ENCODE results near the gene CASS4. TPM values are rescaled to one million over a fixed set of nuclear protein-coding genes. Genes with fewer than 3 reads are reported as not detected.
"Not testable (repeated sequence)": the region's sequence is repeated elsewhere in the genome, so short reads cannot be mapped to it uniquely, and the experiment has no call there.

The CASS4 gene
- total RNA-seq, 1 donor: under 0.01 TPM

GRCh38 chr20:56403465-56403864 lies 8.6 kb upstream of the CASS4 start:
- H3K4me2 ChIP-seq (ENCODE audit: insufficient read depth, low read length): no peak overlapping the region
- no peaks in the 10 kb centered on the region for H3K4me1 ChIP-seq (ENCODE audit: insufficient read depth, low read length)
- H3K9me3 ChIP-seq (ENCODE audit: low read depth, low read length): no peaks in the 10 kb centered on the region
- H3K79me2 ChIP-seq (ENCODE audit: insufficient read depth, low read length): peaks cover 17% of the 10 kb centered on the region
- no peak overlapping the region for H3K27ac ChIP-seq (ENCODE audit: low read depth, low read length)
- H2AFZ ChIP-seq (ENCODE audit: low read length): no peak overlapping the region
- H3K36me3 ChIP-seq (ENCODE audit: insufficient read depth, low read length): peaks cover 74% of the 10 kb centered on the region
- H4K20me1 ChIP-seq (ENCODE audit: insufficient read depth, low read length): no peaks in the 10 kb centered on the region
- no peaks in the 10 kb centered on the region for H3K27me3 ChIP-seq (ENCODE audit: insufficient read depth, low read length)
- no peak overlapping the region for H3K4me3 ChIP-seq (ENCODE audit: insufficient read depth, low read length)
- TF ChIP-seq CTCF (IDR thresholded peaks at IDR 0.05; ENCODE audit: extremely low read depth, low read depth, low read length): no peak
- DNase-seq (ENCODE audit: insufficient read length, low spot score, missing footprints): no peak

- not testable (repeated sequence) for H4K20me1 ChIP-seq (ENCODE audit: insufficient read depth, low read length); H3K27me3 ChIP-seq (ENCODE audit: insufficient read depth, low read length); H3K27ac ChIP-seq (ENCODE audit: low read depth, low read length); H3K4me2 ChIP-seq (ENCODE audit: insufficient read depth, low read length); H3K9me3 ChIP-seq (ENCODE audit: low read depth, low read length); H3K4me3 ChIP-seq (ENCODE audit: insufficient read depth, low read length); H2AFZ ChIP-seq (ENCODE audit: low read length); DNase-seq (ENCODE audit: insufficient read length, low spot score, missing footprints); H3K4me1 ChIP-seq (ENCODE audit: insufficient read depth, low read length)
- H3K36me3 ChIP-seq (ENCODE audit: insufficient read depth, low read length): peaks cover 62% of the 10 kb centered on the region
- peaks cover 15% of the 10 kb centered on the region for H3K79me2 ChIP-seq (ENCODE audit: insufficient read depth, low read length)
These were observed 6.7 kb upstream of the CASS4 start for GRCh38 chr20:56405356-56405755.

GRCh38 chr20:56406910-56407309 lies 5.2 kb upstream of the CASS4 start:
- H3K36me3 ChIP-seq (ENCODE audit: insufficient read depth, low read length): peaks cover 54% of the 10 kb centered on the region
- peaks cover 3% of the 10 kb centered on the region for H3K79me2 ChIP-seq (ENCODE audit: insufficient read depth, low read length)
- H2AFZ ChIP-seq (ENCODE audit: low read length): no peak overlapping the region
- no peaks in the 10 kb centered on the region for H3K27me3 ChIP-seq (ENCODE audit: insufficient read depth, low read length)
- H3K9me3 ChIP-seq (ENCODE audit: low read depth, low read length): no peaks in the 10 kb centered on the region
- TF ChIP-seq CTCF (IDR thresholded peaks at IDR 0.05; ENCODE audit: extremely low read depth, low read depth, low read length): no peak
- H3K4me2 ChIP-seq (ENCODE audit: insufficient read depth, low read length): no peak overlapping the region
- H3K4me1 ChIP-seq (ENCODE audit: insufficient read depth, low read length): no peaks in the 10 kb centered on the region
- no peak for DNase-seq (ENCODE audit: insufficient read length, low spot score, missing footprints)
- no peaks in the 10 kb centered on the region for H4K20me1 ChIP-seq (ENCODE audit: insufficient read depth, low read length)
- H3K4me3 ChIP-seq (ENCODE audit: insufficient read depth, low read length): no peak overlapping the region
- H3K27ac ChIP-seq (ENCODE audit: low read depth, low read length): no peak overlapping the region

GRCh38 chr20:56409521-56409920 lies 2.5 kb upstream of the CASS4 start:
- no peaks in the 10 kb centered on the region for H4K20me1 ChIP-seq (ENCODE audit: insufficient read depth, low read length)
- no peak for TF ChIP-seq CTCF (IDR thresholded peaks at IDR 0.05; ENCODE audit: extremely low read depth, low read depth, low read length)
- H3K9me3 ChIP-seq (ENCODE audit: low read depth, low read length): no peaks in the 10 kb centered on the region
- peaks cover 3% of the 10 kb centered on the region for H3K4me1 ChIP-seq (ENCODE audit: insufficient read depth, low read length)
- H3K36me3 ChIP-seq (ENCODE audit: insufficient read depth, low read length): peaks cover 31% of the 10 kb centered on the region
- no peaks in the 10 kb centered on the region for H3K27me3 ChIP-seq (ENCODE audit: insufficient read depth, low read length)
- H3K4me2 ChIP-seq (ENCODE audit: insufficient read depth, low read length): no peak overlapping the region
- no peak overlapping the region for H3K4me3 ChIP-seq (ENCODE audit: insufficient read depth, low read length)
- peaks cover 3% of the 10 kb centered on the region for H3K79me2 ChIP-seq (ENCODE audit: insufficient read depth, low read length)
- no peak for DNase-seq (ENCODE audit: insufficient read length, low spot score, missing footprints)
- H2AFZ ChIP-seq (ENCODE audit: low read length): no peak overlapping the region
- H3K27ac ChIP-seq (ENCODE audit: low read depth, low read length): no peak overlapping the region
